Central memory CD8-positive, alpha-beta T cell (primary cell): ENCODE data around the gene CDC42EP4.

Source experiments
- ATAC-seq: fragments of 150-1000 bp; cut with Tn5 transposase; replicated peaks from 2 replicates; pipeline ENCODE4 v1.10.0; 2022; ENCODE audit warnings: mild to moderate bottlenecking, moderate FRiP score, moderate number of reproducible peaks; ENCODE audit not compliant: poor library complexity, severe bottlenecking; ENCODE audit errors: extremely low read depth
- DNase-seq, 2 donors: peaks; one replicate each; pipeline ENCODE4 v3.0.0; 2021; ENCODE audit warnings: low spot score in 2 of 2
- H3K27ac Mint-ChIP-seq: one replicate; pipeline ENCODE4 v1.8.0; 2022; ENCODE audit warnings: low read depth, mild to moderate bottlenecking, moderate library complexity, mixed read lengths
- H3K27me3 Mint-ChIP-seq: one replicate; pipeline ENCODE4 v1.8.0; 2022; ENCODE audit warnings: mixed read lengths
- H3K36me3 Mint-ChIP-seq: one replicate; pipeline ENCODE4 v1.8.0; 2022; ENCODE audit warnings: mild to moderate bottlenecking, moderate library complexity, mixed read lengths; ENCODE audit not compliant: insufficient read depth
- H3K4me1 Mint-ChIP-seq: one replicate; pipeline ENCODE4 v1.8.0; 2022; ENCODE audit warnings: mixed read lengths
- H3K4me3 Mint-ChIP-seq: one replicate; pipeline ENCODE4 v1.8.0; 2022; ENCODE audit warnings: mild to moderate bottlenecking, moderate library complexity, mixed read lengths
- H3K9me3 Mint-ChIP-seq: one replicate; pipeline ENCODE4 v1.8.0; 2022; ENCODE audit warnings: mixed read lengths

Gene CDC42EP4

DNA sequence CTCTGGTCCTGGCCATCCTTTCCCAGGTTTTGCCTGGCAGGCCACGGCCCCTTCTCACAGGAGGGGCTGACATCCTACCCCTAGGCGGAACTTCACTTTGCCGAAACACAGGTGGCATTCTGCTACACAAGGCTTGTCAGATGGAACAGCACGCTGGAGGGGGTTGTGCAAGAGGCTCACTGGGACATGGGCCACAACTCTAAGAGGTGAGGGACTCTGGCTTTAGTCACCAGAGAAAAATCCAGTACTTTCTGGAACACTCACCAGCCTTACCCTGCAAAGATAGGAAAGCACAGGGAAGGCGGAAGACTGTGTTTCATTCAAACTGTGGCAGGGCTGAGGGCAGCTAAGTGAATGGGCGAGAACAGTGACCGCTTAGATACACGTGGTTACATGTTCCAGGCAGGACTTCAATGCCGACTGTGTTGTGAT lies 18.3 kb downstream of the CDC42EP4 start:
- Mint-ChIP-seq H3K27me3 (peaks cover 26% of the 10 kb centered on the region), H3K9me3 (no peaks in the 10 kb centered on the region), H3K27ac (no peak overlapping the region), H3K36me3 (peaks cover 1% of the 10 kb centered on the region), H3K4me1 (peaks cover 13% of the 10 kb centered on the region), H3K4me3 (no peak overlapping the region)
- DNase-seq (no peak), ATAC-seq (no peak)

DNA sequence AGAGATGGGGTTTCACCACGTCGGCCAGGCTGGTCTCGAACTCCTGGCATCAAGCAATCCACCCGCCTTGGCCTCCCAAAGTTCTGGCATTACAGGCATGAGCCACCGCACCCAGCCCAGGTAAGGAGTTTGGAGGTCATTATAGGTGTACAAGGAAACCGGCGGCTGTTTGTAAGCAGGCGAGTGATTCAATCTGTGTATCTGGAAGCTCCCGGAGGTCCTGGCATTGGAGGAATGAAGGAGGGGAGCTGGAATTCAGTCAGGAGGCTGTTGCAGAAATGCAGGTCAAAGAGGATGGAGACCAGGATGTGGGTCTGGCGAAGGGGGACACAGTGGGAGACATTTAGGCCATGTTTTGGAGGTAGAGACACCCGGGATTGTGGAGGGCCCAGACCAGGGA lies 18.8 kb downstream of the CDC42EP4 start:
- no peaks in the 10 kb centered on the region for H3K9me3 Mint-ChIP-seq
- no peak for DNase-seq
- peaks cover 28% of the 10 kb centered on the region for H3K27me3 Mint-ChIP-seq

DNA sequence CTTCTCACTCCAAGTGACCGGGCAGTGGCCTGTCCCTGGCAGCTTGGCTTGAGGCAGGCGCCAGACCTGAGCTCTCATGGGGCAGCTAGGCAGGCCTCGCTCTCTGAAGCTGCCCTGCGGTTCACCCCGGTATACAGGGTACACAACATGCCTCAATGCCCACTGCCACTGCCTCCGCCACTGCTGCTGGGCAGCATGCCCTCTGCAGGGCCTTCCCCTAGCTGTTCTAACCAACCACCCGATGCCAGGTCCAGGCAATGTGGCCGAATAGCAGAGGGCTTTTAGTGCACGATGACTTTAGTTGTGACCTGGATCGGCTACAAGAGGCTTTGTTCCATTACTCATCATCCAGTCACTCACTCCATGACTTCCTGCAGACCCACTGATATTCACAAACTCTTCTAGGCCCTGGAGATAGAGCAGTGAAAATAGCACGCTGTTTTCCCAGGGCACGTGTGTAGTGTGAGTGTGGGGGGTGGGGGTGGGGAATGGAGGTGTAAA lies 19.7 kb downstream of the CDC42EP4 start:
- peaks cover 35% of the 10 kb centered on the region for H3K27me3 Mint-ChIP-seq
- ATAC-seq, result no peak
- no peaks in the 10 kb centered on the region for H3K36me3 Mint-ChIP-seq
- no peak overlapping the region for H3K4me3 Mint-ChIP-seq
- peaks cover 13% of the 10 kb centered on the region for H3K4me1 Mint-ChIP-seq
- peak overlapping the region; percentile 45 for H3K27ac Mint-ChIP-seq
- DNase-seq, result no peak
- H3K9me3 Mint-ChIP-seq, result no peaks in the 10 kb centered on the region

More for the DNA sequence above, 18.8 kb downstream of the CDC42EP4 start:
- Mint-ChIP-seq H3K4me3 (no peak overlapping the region), H3K36me3 (no peaks in the 10 kb centered on the region), H3K27ac (no peak overlapping the region), H3K4me1 (peaks cover 13% of the 10 kb centered on the region)
- ATAC-seq, result no peak

DNA sequence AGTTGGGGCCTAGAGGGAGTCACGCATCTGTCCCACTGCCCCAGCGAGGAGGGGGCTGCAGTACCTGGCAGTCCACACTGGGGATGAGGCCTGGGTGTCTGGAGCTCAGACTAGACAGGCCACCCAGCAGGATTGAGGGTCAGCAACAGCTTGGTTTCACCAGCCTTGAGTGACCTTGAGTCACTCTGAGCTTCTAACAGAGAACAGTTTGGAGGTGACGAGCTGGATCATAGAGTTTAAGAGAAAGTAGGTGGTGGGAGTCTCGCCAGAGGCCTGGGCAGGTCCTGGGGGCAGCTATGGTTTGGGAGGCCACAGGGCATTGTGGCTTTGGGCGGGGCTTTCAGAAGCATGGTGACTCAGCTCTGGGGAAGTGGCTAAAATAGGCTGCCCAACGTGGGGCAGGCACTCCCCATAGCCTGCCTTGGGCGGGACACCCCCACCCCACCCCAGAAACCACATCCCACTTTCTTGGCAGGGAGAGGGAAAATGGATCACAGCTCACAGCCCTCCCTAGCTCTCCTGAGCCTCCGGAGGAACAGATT lies 20.5 kb downstream of the CDC42EP4 start:
- no peaks in the 10 kb centered on the region for H3K36me3 Mint-ChIP-seq
- H3K4me1 Mint-ChIP-seq, result peaks cover 13% of the 10 kb centered on the region
- H3K27me3 Mint-ChIP-seq, result peaks cover 42% of the 10 kb centered on the region
- no peak for ATAC-seq
- DNase-seq, result no peak
- no peak overlapping the region for H3K4me3 Mint-ChIP-seq
- H3K9me3 Mint-ChIP-seq, result no peaks in the 10 kb centered on the region
- peak overlapping the region; percentile 45 for H3K27ac Mint-ChIP-seq

DNA sequence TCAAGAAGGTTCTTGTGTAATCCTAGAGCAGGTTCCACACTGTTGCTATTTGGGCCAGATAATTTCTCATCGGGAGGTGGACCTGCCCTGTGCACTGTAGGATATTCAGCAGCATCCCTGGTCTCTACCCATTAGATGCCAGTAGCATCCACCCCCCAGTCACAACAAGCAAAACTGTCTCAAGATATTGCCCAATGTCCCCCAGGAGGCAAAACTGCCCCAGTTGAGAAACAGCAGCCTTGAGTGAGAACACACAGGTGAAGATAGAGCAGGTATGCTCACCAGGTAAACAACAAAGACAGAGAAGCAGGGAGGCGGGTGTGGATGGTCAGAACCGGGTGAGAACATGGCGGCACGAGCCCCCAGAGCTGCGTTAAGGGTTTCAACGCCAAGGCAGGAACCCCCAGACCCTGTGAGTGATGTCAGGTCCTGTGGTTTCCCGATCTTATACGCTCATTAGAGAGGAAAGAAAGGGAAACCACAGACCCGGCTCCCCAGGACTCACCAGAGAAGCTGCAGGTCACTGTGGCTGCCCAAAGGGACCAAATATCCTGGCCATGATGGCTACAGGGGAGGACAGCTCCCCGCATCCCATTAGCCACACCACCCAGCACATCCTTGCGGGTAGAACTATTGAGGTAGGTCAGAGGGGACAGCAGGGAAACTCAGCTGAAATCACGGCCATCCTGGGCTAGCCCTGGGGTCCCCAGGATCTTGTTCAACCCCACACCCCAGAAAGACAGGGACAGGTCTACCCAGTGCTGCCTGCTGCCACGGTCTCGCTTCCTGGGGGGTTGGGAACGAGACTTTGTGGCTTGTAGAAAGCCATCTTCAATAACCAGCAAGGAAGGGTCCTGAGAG lies 21.2 kb downstream of the CDC42EP4 start:
- peaks cover 42% of the 10 kb centered on the region for H3K27me3 Mint-ChIP-seq
- no peak overlapping the region for H3K4me3 Mint-ChIP-seq
- H3K27ac Mint-ChIP-seq, result peak overlapping the region; percentile 45
- ATAC-seq, result no peak
- H3K9me3 Mint-ChIP-seq, result no peaks in the 10 kb centered on the region
- DNase-seq, result no peak
- H3K36me3 Mint-ChIP-seq, result no peaks in the 10 kb centered on the region
- peaks cover 13% of the 10 kb centered on the region for H3K4me1 Mint-ChIP-seq

DNA sequence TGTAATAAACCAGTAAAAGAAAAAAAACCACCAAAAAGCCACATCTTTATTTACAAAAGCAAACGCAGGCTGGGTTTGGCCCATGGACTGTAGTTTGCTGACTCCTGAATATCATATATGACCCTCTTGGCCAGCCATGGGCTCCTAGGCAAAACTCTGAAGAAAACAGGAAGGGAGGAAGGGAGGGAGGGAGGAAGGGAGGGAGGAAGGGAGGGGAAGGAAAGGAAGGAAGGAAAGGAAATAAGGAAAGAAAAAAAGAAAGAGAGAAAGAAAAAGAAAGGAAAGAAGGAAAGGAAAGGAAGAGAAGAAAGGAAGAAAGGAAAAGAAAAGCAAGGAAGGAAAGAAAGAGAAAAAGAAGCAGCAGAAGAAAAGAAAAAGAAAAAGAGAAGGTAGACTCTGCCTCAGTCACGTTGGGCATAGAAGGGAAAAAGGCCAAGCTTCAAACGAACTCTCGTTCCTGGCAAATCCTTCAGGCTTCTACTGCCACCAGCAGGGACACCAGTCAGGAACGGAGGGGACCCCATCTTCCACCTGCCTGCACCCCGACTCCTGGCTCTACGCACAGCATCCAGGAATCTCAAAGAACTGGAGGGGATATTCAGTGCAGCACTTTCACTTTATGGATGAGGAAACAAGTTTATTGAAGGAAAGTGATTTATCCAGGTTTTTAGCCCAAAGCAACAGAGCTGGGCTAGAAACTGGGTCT lies 22.1 kb downstream of the CDC42EP4 start:
- DNase-seq, result no peak
- Mint-ChIP-seq H3K4me3 (no peak overlapping the region), H3K4me1 (peaks cover 13% of the 10 kb centered on the region), H3K27me3 (peaks cover 42% of the 10 kb centered on the region), H3K9me3 (no peaks in the 10 kb centered on the region), H3K36me3 (no peaks in the 10 kb centered on the region), H3K27ac (no peak overlapping the region)
- no peak for ATAC-seq

DNA sequence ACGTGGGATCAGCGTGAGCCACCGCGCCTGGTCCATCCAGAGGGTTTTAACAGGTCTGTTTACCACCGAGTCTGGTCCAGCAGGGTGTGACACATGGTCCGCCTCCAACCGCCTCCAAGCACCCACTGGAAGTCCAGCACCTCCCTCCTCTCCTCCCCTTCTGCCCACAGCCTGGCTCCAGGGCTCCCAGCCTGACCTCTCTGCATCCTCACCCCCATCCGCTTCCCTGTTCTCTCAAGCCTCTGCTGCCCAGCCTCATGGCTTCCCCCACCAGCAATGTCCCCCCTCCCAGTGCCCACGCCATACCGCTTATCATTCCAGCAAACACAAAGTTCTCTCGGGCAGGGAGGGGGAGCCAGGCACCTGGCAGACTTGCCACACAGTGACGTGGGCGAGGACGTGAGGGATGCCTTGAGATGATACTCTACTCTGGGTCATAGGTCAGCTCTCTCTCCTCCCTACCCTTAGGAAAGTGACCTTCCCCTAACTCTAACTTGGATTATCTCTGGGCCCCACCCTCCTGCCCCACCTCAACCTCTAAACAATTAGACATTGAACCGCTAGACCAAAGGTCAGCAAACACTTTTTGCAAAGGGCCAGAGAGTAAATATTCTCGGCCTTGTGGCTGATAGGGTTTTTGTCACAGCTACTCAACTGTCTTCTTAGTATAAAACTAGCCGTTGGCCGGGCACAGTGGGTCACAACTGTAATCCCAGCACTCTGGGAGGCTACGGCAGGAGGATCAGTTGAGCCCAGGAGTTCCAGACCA lies 23.1 kb downstream of the CDC42EP4 start:
- Mint-ChIP-seq H3K9me3 (no peaks in the 10 kb centered on the region), H3K27ac (no peak overlapping the region), H3K27me3 (peaks cover 42% of the 10 kb centered on the region), H3K4me3 (no peak overlapping the region), H3K36me3 (no peaks in the 10 kb centered on the region), H3K4me1 (peaks cover 13% of the 10 kb centered on the region)
- DNase-seq (no peak), ATAC-seq (no peak)

DNA sequence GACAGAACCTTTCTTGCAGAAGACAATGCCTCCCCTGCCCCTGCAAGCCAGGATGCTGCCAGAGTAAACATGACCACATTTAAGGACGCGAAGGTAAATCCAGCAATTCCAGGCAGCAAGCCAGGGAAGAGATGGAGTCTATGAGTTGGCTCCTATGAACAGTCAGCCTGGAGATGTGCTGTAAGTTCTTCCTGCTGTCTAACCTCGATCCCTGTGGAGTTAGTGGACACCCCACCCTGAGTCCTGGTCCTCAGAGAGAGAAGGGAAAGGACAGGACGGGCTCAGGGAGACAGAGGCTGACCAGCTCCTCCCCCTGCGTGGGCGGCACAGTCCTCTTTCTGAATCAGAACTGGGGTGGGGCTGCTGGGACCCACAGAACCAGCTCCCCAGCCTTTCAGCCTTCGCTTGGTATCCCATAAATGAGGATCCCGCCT lies 24.9 kb downstream of the CDC42EP4 start:
- DNase-seq (no peak), ATAC-seq (no peak)
- Mint-ChIP-seq H3K4me3 (no peak overlapping the region), H3K27ac (no peak overlapping the region), H3K27me3 (peaks cover 41% of the 10 kb centered on the region), H3K36me3 (no peaks in the 10 kb centered on the region), H3K4me1 (peaks cover 13% of the 10 kb centered on the region), H3K9me3 (no peaks in the 10 kb centered on the region)

DNA sequence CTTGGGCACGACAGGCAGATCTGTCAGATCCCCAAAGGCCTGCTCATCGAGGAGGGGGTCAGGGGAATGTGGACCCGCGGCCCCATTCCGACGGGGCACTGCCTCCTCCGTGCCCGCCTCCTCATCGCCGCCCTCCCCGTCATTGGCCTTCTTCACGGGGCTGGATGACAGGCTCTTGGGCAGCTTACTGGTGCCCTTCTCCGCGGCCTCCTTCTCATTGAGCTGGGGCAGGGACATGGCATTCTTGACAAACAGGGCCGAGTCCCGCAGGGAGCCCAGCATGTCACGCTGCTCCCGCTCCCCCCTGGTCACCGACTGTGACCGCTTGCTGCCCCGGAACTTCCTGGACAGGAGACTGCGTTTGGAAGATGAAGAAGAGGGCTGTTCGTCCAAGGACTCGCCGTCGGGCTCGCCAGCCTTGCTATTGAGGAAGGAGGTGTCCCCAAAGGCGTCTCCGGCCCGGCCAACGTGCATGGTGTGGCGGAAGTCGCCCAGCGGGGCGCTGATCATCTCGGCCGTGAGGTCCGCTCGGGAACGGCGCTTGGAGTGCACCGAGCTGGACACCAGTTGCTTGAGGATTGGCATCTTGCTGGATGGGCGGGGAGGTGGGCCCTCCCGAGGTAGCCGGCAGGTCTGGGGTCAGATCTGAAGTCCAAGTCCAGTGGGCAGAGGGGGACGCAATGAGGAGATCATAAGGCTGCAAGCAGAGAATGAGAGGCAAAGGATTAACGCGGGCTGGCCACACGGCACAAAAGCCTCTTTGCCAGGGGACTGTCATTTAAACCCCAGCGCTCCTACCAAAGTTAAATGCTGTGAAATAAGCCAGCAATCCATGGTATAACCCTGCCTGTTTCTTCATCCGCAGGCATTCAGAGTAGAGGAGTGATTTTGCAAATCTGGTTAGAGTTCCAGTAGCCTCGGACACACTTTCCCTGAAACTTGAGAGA lies 25.6 kb downstream of the CDC42EP4 start:
- Mint-ChIP-seq H3K27ac (no peak overlapping the region), H3K4me1 (peaks cover 9% of the 10 kb centered on the region), H3K9me3 (no peaks in the 10 kb centered on the region), H3K4me3 (no peak overlapping the region), H3K27me3 (peaks cover 44% of the 10 kb centered on the region), H3K36me3 (no peaks in the 10 kb centered on the region)
- ATAC-seq, result no peak
- no peak for DNase-seq

DNA sequence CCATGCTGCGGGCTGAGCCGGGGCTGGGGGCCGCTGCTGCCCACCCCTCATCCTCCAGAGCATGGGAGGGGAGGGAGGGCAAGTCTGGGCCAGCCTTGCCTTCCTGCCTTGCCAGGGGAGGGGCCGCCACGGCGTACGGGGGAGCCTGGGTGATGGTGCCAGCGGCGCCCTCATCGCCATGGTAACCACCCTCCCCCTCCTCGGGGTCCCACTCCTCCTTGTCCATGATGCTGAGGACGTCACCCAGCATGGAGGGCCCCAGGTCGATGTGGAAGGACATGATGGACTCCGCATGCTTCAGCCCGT lies 26.2 kb downstream of the CDC42EP4 start:
- Mint-ChIP-seq H3K27me3 (peaks cover 44% of the 10 kb centered on the region), H3K27ac (no peak overlapping the region), H3K4me1 (peaks cover 4% of the 10 kb centered on the region), H3K36me3 (no peaks in the 10 kb centered on the region), H3K9me3 (no peaks in the 10 kb centered on the region), H3K4me3 (no peak overlapping the region)
- no peak for ATAC-seq
- no peak for DNase-seq

DNA sequence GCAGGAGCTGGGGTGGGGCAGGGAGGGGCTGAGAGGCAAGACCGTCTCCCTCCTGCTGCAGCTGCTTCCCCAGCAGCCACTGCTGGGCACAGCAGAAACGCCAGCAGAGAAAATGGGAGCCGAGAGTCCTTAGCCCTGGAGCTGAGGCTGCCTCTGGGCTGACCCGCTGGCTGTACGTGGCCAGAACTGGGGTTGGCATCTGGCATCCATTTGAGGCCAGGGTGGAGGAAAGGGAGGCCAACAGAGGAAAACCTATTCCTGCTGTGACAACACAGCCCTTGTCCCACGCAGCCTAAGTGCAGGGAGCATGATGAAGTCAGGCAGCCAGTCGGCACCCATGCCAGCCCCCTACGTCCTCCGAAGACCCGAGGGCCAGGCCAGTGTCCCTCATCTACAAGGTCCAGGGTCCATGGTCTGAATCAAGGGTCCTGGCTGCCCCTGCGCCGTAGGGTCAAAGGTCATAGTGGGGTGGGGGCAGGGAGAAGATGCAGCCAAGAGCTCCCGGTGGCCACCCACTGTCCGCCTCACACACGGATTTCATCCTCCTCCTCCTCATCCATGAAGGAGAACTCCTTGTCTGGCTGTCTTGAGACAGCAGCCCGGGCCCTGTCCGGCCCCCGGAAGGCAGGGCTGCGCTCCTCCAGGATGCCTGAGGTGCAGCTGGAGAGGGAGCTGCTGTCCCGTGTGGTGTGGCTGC lies 26.7 kb downstream of the CDC42EP4 start:
- Mint-ChIP-seq H3K27me3 (peaks cover 42% of the 10 kb centered on the region), H3K27ac (no peak overlapping the region), H3K36me3 (no peaks in the 10 kb centered on the region), H3K4me3 (no peak overlapping the region), H3K4me1 (no peaks in the 10 kb centered on the region), H3K9me3 (no peaks in the 10 kb centered on the region)
- DNase-seq (no peak), ATAC-seq (no peak)
